Measurements from ENCODE around the gene FBXO42.

- TF ChIP-seq CTCF (IDR thresholded peaks at IDR 0.05; ENCODE audit: low read length), result no peak
- no peak for TF ChIP-seq EZH2 (IDR thresholded peaks at IDR 0.05; ENCODE audit: borderline replicate concordance, low read length)
These were observed 28.6 kb upstream of the FBXO42 start for GRCh38 chr1:16380868-16381267.

Data from OCI-LY1 (cell line).